GM19035 (cell line): ENCODE results near the gene POLD3.

Experiments used
- ATAC-seq: cut with Tn5 transposase; IDR thresholded peaks from one replicate; pipeline ENCODE4 v1.9.1; 2021; ENCODE audit not compliant: unreplicated experiment

The POLD3 gene

DNA sequence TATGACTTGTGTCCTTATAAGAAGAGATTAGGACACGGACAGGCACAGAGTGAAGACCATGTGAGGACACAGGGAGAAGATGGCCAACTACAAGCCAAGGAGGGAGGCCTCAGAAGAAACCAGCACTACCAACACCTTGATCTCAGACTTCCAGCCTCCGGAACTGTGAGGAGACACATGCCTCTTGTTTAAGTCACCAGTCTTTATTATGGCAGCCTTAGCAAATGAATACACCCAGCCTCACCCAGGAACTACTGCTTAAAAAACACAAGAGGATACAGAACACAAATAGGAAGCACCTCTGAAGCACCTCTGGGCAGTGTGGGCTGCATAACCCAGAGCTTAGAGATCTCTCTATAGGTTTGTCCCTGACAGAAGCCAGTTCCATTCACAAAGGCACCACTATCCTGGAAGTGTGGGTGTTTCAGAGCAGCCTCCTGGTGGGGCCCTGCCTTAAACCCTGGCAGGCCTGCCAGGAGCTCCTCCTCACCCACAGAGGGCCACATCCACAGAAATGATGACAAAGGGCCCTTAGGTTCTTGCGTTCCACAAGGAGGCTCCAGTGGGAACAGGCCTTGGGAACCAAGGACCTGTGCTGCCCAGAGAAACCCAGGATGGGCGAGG is 80.1 kb downstream of the POLD3 start:
- no peak for ATAC-seq

GRCh38 chr11:74672956-74673692 is 80.7 kb downstream of the POLD3 start:
- ATAC-seq: no peak

DNA sequence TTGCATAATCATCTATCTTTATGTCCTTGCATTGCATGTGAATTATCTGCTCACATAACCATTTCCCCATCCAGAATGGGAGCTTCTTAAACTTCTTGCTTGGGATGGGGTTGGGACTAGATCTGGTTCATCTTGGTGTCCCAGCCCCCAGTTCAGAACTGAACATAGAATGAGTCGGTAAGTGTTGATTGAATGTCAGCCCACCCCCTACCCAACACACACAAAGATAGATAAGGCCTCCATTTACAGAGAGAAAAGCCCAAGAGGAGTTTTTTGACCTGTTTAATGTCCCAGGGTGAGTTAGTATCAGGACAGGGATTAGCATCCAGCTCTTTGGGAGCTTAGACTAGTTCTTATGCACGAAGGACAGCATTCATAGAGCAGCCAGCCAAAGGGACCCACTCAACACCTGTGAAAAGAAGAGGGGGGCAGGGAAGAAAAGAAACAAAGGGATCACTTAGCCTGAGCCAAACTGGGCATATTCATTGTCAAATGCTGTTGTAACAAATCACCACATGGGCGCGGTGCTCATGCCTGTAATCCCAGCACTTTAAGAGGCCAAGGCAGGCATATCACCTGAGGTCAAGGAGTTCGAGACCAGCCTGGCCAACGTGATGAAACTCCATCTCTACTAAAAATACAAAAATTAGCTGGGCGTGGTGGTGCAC is 81.4 kb downstream of the POLD3 start:
- ATAC-seq: no peak

GRCh38 chr11:74675761-74676160 is 83.4 kb downstream of the POLD3 start:
- no peak for ATAC-seq

- no peak for ATAC-seq
Measured at GRCh38 chr11:74676596-74676995, 84.2 kb downstream of the POLD3 start.

GRCh38 chr11:74677131-74677530 is 84.7 kb downstream of the POLD3 start:
- ATAC-seq: no peak

DNA sequence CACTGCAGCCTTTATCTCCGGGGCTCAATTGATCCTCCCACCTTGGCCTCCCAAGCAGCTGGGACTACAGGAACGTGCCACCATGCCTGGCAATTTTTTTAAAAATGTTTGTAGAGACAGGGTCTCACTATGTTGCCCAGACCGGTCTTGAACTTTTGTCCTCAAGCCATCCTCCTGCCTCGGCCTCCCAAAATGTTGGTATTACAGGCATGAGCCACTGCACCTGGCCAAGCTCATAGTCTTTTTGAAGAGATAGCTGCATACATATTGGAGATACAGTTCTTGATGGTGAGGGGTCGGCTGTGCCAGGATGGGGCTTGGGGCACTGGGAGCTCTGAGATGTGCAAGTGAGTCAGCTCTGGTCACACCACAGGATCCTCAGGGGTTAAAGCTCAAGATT is 85.7 kb downstream of the POLD3 start:
- ATAC-seq: no peak

- no peak for ATAC-seq
Measured at GRCh38 chr11:74678591-74679512, 86.5 kb downstream of the POLD3 start.

GRCh38 chr11:74679513-74679865 is 87.1 kb downstream of the POLD3 start:
- no peak for ATAC-seq

GRCh38 chr11:74680035-74680671 is 87.8 kb downstream of the POLD3 start:
- no peak for ATAC-seq

DNA sequence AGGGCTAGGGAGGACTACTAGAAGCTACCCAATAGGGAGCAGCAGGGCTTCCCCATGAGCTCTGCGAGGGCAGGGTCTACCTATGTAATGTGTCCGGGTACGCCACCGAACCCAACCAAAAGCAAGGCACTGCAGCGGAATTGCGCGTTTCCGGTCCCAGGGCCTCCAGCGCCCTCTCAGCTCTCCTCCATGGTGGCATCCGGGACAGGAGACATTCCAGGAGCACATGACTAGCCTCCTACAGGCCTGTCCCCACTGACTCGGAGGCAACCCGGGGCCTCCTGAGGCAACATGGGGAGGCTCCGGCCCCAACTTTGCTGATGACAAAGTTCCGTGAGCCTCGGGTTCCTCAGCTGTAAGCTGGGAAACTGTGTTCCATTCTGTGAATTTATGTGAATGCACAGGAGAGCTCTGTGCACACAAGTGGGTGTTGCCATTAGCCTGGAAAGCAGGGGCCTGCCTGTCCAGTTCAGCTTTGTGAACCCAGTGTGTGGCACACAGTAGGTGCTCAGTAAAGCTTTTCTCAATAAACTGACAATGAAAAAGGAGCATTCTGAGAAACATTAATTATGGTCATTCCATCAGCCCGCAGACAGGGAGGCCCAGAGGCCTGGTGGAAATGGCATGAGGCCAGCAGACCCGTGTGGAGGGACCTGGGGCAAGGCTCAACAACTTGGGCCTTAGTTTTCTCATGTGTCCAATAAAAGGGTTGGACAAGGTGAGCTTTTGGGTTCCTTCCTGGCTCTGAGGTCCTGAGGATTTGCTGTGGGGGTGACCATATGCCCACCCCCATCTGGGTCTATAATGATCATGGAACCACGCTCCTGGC is 88.5 kb downstream of the POLD3 start:
- ATAC-seq: no peak

- no peak for ATAC-seq
Measured at GRCh38 chr11:74681686-74682651, 89.6 kb downstream of the POLD3 start.

DNA sequence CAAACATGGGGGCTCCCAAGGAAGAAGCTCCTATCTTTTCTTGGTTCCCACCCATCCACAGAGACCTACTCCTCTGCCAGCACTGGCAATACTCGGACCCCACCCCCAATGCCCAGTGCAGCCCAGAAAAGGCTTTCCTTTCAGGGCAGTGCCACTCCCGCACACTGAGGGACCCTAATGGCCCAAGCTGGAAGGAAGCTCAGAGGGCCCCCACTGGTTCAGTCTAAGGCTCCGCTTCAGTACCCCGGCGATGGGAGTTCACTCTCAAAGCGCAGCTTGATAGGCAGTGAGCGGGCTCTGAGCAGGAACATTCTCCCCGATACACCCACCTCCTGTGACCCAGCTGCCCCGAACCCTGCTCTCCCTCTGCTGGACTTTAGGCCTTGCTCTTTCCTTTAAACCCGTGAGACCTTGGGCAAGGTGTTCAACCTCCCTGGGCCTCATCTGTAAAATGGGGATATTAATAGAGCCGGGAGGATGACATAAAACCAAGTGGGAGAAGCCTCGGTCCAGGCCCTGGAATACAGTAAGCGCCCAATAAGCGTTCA is 90.4 kb downstream of the POLD3 start:
- ATAC-seq: no peak

DNA sequence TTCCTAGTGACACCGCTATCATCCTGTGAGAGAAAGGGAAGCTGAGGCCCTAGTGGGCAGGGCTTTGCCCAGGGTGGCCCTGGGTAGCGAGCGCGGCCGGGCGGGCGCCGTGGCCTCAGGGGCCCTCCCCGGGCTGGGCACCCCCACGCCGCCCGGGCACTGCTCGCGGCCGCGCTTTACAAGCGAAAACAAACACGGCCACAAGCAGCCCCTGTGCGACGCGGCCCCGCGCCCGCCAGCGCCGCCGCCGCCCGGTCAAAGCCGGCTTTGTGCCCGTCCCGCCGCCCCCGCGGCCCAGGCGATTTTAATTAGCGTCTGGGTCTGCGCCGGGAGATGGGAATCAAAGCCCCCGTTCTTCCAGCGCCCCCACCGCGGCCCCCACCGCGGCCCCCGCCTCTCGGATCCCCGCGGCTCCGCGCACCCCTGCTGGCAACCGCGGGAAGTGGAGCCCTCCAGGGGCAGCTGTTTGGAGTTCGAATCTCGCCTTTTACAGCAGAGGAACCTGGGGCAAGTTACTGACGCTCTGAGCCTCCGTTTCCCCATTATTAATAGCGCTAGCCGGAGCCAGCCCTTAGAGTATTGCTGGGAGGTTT is 91.0 kb downstream of the POLD3 start:
- peak; percentile 61 for ATAC-seq

GRCh38 chr11:74683941-74684481 is 91.6 kb downstream of the POLD3 start:
- ATAC-seq: no peak

DNA sequence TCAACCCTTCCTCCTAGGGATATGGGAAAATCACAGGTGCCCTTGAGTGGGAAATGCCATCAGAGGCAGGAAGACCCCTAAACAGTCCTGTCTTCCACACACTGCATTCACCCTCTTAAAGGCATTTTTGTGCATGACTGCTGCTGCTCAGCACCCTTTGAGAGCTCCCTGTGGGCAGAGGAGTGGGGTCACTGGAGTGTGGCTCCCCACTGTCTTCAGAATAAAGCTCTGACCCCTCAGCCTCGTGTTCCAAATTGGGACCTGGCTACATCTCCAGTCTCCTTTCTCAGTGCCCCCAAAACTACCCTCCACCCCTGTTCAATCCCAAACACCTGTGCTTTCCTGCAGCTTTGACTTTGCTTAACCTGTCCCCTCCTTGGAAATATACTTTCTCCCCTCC is 92.3 kb downstream of the POLD3 start:
- ATAC-seq: no peak

DNA sequence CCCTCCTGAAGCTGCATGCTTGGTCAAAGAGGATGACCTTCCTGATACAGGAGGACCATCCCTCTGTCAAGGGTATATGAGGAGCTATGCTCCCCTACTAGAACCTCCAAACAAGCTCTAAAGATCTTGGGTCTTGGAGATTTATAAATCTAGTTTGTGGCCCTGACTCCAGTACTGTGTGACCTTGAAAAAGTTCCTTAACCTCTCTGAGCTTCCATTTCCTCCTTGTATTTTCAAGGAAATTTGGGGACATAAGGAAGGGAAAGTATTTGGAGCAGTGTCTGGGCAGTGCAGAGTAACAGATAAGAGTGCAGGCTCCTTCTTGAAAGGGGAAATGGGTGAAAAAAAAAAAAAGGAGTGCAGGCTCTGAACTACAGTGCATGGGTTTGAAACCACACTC is 93.0 kb downstream of the POLD3 start:
- no peak for ATAC-seq

DNA sequence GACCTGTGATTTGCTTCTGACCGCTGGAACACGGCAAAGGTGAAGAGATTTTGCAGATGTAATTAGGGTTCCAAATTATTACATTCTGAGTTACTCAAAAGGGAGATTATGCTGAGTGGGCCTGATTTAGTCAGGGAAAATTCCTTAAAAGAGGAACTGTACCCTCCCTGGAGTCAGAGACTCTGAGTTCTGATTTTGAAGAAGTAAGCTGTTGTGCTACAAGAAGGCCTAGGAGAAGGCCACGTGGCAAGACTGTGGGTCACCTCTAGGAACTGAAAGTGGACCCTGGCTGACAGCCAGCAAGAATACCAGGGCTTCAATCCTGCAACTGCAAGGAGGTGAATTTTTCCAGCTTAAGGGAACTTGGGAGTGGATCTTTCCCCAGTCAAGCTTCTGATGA is 93.5 kb downstream of the POLD3 start:
- ATAC-seq: no peak
